GM13976 (cell line): ENCODE data around the gene MAPRE3.
A peak's percentile ranks its signal among the peaks of the same experiment; 100 is the strongest.

Source experiments
- DNase-seq: peaks from one replicate; pipeline ENCODE4 v3.0.0; 2012; ENCODE audit warnings: low spot score
- CTCF ChIP-seq: IDR thresholded peaks from 2 replicates; pipeline ENCODE4 v1.5.1; 2012; ENCODE audit warnings: borderline replicate concordance, mild to moderate bottlenecking; ENCODE audit not compliant: insufficient read depth; ENCODE audit errors: extremely low read depth, missing control alignments, control extremely low read depth
- in situ Hi-C: fragments of 300-500 bp; cut with MboI; formaldehyde crosslinking; loops from one replicate; pipeline ENCODE4 v1.12.0; 2022; ENCODE audit warnings: low sequenced_read_pairs, mixed read lengths, inconsistent platforms; ENCODE audit not compliant: unreplicated experiment

MAPRE3 gene

GRCh38 chr2:26938399-26939118 is 31.9 kb upstream of the MAPRE3 start:
- no peak for DNase-seq
- in situ Hi-C loops = loop anchor here (25.0 kb wide), 1 partner anchor 101 kb away; the partner anchor contains the start of gene DPYSL5
- TF ChIP-seq CTCF = no peak

- no peak for TF ChIP-seq CTCF
- DNase-seq = no peak
- in situ Hi-C loops = loop anchor here (25.0 kb wide), 1 partner anchor 103 kb away; the partner anchor contains the start of gene DPYSL5
Measured at GRCh38 chr2:26940001-26940400, 30.4 kb upstream of the MAPRE3 start.

GRCh38 chr2:26941486-26941885 is 29.0 kb upstream of the MAPRE3 start:
- DNase-seq = no peak
- in situ Hi-C loops = loop anchor here (25.0 kb wide), 1 partner anchor 104 kb away; the partner anchor contains the start of gene DPYSL5
- TF ChIP-seq CTCF = no peak

DNA sequence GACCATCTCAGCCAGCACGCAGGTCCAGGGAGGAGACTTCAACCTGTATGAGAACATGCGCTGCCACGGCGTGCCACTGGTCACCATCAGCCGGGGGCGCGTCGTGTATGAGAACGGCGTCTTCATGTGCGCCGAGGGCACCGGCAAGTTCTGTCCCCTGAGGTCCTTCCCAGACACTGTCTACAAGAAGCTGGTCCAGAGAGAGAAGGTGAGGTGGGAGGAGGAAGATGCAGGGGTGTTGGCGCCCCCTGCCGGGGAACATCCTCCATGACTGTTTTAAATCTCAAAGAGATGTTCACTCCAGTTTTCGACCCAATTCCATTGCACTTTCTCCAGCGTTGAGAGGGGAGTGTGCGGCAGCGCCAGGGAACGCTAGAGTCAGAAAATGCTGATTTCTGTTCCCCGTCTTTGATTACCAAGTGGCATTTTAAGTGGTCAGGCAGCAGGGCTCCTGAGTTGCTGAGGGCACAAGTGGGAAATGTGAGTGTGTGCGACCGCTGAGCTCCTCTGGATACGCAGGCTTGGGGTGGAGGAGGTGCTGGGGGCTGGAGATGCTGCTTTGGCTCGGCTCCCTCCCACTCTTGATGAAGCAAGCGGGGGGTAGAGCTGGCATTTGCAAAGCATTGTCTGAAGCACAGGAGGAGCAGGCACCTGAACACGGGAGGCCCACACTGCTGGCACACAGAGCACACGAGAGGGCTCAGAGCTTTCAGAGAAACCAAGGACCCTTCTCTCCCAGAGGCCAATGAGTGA is 27.7 kb upstream of the MAPRE3 start:
- TF ChIP-seq CTCF = peak; percentile 67
- in situ Hi-C loops = loop anchor here (25.0 kb wide), 1 partner anchor 105 kb away; the partner anchor contains the start of gene DPYSL5
- DNase-seq = peak; percentile 88

GRCh38 chr2:26945991-26946750 is 24.3 kb upstream of the MAPRE3 start:
- in situ Hi-C loops = loop anchor here (25.0 kb wide), 1 partner anchor 109 kb away; the partner anchor contains the start of gene DPYSL5
- DNase-seq = no peak
- TF ChIP-seq CTCF = no peak

DNA sequence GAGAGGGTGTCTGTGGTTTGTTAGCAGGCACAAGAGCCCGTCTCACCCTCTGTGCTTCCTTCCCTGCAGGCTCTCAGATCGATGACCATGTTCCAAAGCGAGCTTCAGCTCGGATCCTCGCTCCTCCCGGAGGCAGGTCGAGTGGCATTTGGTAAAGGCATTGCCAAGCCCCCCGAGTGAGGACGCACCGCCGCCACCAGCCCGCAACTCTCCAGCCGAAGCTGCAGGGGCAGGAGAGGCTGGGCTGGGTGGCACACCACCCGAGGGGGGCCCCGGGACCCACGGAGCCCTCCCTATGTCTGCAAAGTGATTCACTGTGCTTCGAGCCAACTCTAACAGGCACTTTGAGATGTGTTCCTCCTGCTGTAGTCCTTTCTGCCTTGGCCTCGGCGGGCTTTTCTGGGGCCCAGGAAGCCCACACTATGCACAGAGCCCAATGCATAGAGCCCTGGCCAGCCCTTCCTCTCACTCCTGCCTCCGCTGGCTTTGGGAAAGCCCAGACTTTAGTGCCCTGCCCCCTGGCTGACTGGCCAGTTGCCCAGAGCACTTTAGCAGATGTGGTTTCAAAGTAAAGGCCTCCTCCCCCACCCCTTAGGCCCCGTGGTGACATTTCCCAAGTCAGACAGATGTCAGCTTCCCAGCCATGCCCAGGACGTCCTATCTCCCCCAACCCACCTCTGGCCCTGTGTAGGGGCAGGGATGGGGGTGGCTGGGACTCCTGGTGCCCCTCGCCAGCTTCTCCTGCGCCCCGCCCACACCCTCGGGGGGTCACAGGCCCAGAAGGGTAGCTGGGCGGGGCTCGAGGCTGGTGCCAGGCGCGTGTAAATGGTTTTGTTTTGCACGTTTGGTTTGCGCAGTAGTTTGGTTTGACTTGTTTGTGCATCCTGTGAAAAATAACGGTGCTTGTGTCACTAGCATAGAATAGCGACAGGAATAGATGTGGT is 23.3 kb upstream of the MAPRE3 start:
- in situ Hi-C loops = loop anchor here (25.0 kb wide), 1 partner anchor 110 kb away; the partner anchor contains the start of gene DPYSL5

More for the DNA sequence above, 23.3 kb upstream of the MAPRE3 start:
- no peak for DNase-seq
- no peak for TF ChIP-seq CTCF
